Measurements from ENCODE around the gene CALM1. TPM values are rescaled to one million over a fixed set of nuclear protein-coding genes. Genes with fewer than 3 reads are reported as not detected.

Gene CALM1
- total RNA-seq, 3 donors from 2014 or later (not counting 1 experiment from before 2014, with no cell fraction given) = 868 to 1,074 (median 907) TPM

DNA sequence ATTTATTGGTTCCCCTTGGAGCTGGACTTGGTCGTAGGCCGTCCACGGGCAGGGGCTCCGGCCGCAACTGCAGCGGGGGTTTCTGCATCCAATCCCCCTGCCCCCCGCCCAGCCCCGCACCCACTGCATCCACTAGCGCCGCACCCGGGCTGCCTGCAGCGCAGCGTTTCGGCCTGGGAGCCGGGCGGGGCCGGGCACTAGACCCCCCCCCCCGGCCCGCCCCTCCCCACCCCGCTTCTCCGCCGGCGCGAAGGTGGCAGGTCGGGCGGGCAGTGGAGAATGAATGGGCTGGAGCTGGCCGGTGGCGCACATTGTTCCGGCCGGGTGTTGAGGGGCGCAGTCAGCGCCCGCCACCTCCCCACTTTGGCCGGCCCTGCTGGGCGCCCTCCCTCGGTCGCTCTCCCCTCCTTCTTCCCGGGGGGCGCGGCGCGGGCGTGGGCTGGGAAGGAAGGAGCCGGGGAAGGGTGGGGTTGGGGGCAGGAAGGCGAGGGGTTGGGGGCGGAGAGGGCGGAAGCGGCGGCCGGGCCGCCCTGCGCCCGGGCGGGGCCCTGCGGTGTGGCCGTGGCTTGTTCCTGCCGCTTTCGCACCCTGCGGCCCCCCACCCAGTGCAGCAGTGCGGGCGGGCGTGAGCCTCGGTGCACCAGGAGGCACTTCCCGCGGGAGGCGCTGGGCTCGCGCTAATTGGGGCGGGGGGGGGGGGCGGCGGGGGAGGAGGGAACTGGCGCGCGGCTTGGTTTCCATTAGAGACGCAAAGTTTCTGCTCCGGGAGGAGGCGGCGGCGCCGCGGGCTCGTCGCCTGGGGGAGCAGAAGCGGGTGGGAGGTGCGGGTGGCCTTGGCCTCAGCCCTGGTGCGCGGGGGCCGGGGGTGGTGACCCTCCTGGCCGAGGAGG, 841 bp downstream of the CALM1 start:
- intact Hi-C loops (cut with micrococcal nuclease) = loop anchor here (2.0 to 10.0 kb wide), 5 partner anchors 65 to 981 kb away; partner anchors contain the start of genes FOXN3, NRDE2 and TDP1
- DNase-seq (peak; percentile 77 to 78), ATAC-seq (peak; percentile 33 to 50 (median 49))
- TF ChIP-seq, protein P1, sequence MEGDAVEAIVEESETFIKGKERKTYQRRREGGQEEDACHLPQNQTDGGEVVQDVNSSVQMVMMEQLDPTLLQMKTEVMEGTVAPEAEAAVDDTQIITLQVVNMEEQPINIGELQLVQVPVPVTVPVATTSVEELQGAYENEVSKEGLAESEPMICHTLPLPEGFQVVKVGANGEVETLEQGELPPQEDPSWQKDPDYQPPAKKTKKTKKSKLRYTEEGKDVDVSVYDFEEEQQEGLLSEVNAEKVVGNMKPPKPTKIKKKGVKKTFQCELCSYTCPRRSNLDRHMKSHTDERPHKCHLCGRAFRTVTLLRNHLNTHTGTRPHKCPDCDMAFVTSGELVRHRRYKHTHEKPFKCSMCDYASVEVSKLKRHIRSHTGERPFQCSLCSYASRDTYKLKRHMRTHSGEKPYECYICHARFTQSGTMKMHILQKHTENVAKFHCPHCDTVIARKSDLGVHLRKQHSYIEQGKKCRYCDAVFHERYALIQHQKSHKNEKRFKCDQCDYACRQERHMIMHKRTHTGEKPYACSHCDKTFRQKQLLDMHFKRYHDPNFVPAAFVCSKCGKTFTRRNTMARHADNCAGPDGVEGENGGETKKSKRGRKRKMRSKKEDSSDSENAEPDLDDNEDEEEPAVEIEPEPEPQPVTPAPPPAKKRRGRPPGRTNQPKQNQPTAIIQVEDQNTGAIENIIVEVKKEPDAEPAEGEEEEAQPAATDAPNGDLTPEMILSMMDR (IDR thresholded peaks at IDR 0.05) = no peak
- H3K27ac Mint-ChIP-seq = peak overlapping the region; percentile 95 to 96
- H3K9me3 Mint-ChIP-seq = no peaks in the 10 kb centered on the region
- peak overlapping the region; percentile 91 for H3K4me3 Mint-ChIP-seq
- peaks cover 28% of the 10 kb centered on the region for H3K36me3 ChIP-seq (ENCODE audit: control insufficient read depth, insufficient read depth, low read length)
- H3K4me3 ChIP-seq (ENCODE audit: low read length) = peak overlapping the region; percentile 56
- no peaks in the 10 kb centered on the region for H3K27me3 ChIP-seq (ENCODE audit: control insufficient read depth, insufficient read depth, low read length)
- peak overlapping the region; percentile 94 for H3K27ac ChIP-seq (ENCODE audit: low read length)
- H3K27me3 Mint-ChIP-seq (ENCODE audit: low read depth in 2 of 2) = no peaks in the 10 kb centered on the region
- WGBS (ENCODE audit: insufficient coverage) = under 1% methylated on average over 70 of the region's 89 CpGs
- no peaks in the 10 kb centered on the region for H3K9me3 ChIP-seq (ENCODE audit: control insufficient read depth, insufficient read depth, low read length)
- H3K36me3 Mint-ChIP-seq = peaks cover 23% of the 10 kb centered on the region
- peaks cover 45 to 48% of the 10 kb centered on the region in 2 donors for H3K4me1 Mint-ChIP-seq
- H3K4me1 ChIP-seq (ENCODE audit: control insufficient read depth, insufficient read depth, low read length) = peaks cover 43% of the 10 kb centered on the region

DNA sequence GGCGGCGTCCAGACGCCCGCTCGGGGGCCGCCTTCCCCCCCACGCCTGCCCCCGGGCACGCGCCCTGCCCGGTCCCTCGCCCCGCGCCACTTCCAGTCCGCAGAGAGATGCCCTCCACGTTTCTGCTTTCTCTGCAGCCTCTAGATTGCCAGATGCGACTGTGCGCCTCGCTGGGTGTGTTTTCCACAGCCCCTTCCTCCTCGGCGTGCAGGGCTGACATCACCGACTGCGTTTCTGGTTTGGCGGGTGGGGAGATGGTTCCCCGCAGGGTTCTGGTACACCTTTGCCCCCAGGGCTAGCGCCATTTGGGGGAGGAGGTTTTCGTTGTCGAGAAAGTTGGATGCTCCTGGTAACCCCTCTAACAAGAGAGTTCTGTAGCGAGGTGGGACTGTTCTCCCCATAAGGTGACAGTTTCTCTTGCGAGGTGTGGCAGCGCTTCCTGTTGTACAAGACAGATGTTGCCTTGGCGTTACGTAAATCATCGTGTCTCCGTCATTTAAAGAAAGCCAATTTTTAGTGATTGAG, 1.5 kb downstream of the CALM1 start:
- Mint-ChIP-seq H3K9me3 (no peaks in the 10 kb centered on the region), H3K4me1 (peaks cover 52 to 55% of the 10 kb centered on the region in 2 donors), H3K36me3 (peaks cover 30% of the 10 kb centered on the region), H3K27ac (peak overlapping the region; percentile 95 to 96), H3K27me3 (ENCODE audit: low read depth in 2 of 2) (no peaks in the 10 kb centered on the region), H3K4me3 (peak overlapping the region; percentile 91)
- Histone ChIP-seq H3K4me3 (ENCODE audit: low read length) (peak overlapping the region; percentile 56), H3K36me3 (ENCODE audit: control insufficient read depth, insufficient read depth, low read length) (peaks cover 36% of the 10 kb centered on the region), H3K4me1 (ENCODE audit: control insufficient read depth, insufficient read depth, low read length) (peaks cover 47% of the 10 kb centered on the region), H3K27ac (ENCODE audit: low read length) (peak overlapping the region; percentile 94), H3K27me3 (ENCODE audit: control insufficient read depth, insufficient read depth, low read length) (no peaks in the 10 kb centered on the region), H3K9me3 (ENCODE audit: control insufficient read depth, insufficient read depth, low read length) (no peaks in the 10 kb centered on the region)
- ATAC-seq (peak; percentile 28 to 48 (median 32)), DNase-seq (peak; percentile 67 to 85)
- TF ChIP-seq, protein P1 (IDR thresholded peaks at IDR 0.05) = no peak
- intact Hi-C loops (cut with micrococcal nuclease) = loop anchor here (2.0 to 10.0 kb wide), 5 partner anchors 66 to 982 kb away; partner anchors contain the start of genes FOXN3, NRDE2 and TDP1
- under 1% methylated on average over 35 of the region's 35 CpGs for WGBS (ENCODE audit: insufficient coverage)

DNA sequence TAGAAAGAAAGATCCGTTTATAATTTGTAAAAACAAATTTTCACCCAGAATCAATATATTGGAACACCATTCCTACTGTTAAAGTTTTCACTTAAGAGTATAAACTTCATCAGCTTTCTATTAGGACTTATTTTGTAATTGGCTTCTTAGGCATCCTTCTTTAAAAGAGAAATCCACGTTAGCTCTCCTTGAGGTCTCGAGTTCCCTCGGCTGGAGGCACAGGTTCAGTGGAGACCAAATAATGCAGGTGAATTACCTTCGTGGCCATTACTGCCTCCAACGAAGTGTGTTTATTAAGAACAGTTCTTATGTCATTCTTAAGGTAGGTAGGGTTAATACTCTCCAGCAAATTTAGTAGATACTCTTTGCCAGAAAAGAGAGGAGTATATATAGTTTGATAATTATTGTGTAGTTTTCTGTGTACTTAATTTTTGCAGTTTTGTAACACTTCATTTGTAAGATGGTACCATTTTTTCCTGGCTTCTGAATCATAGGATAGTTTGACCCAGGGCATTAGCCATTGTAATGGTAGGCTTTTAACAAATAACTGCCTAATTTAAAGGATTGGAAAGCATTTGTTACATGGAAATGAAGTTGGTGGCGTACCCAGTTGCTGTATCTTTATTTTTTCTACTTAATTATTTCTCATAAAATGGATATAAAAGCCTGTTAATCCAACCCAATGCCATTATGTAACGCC, 2.2 kb downstream of the CALM1 start:
- no peak for DNase-seq
- H3K36me3 ChIP-seq (ENCODE audit: control insufficient read depth, insufficient read depth, low read length) = peaks cover 42% of the 10 kb centered on the region
- H3K27ac Mint-ChIP-seq = peak overlapping the region; percentile 95 to 96
- intact Hi-C loops (cut with micrococcal nuclease) = loop anchor here (1.0 to 10.0 kb wide), 7 partner anchors 16 to 982 kb away; partner anchors contain the start of genes FOXN3, NRDE2 and TDP1
- H3K27me3 ChIP-seq (ENCODE audit: control insufficient read depth, insufficient read depth, low read length) = no peaks in the 10 kb centered on the region
- peak overlapping the region; percentile 91 for H3K4me3 Mint-ChIP-seq
- no peaks in the 10 kb centered on the region for H3K27me3 Mint-ChIP-seq (ENCODE audit: low read depth in 2 of 2)
- peaks cover 47% of the 10 kb centered on the region for H3K4me1 ChIP-seq (ENCODE audit: control insufficient read depth, insufficient read depth, low read length)
- no peaks in the 10 kb centered on the region for H3K9me3 Mint-ChIP-seq
- WGBS (ENCODE audit: insufficient coverage) = 17% methylated on average over 7 of the region's 8 CpGs
- H3K9me3 ChIP-seq (ENCODE audit: control insufficient read depth, insufficient read depth, low read length) = no peaks in the 10 kb centered on the region
- H3K36me3 Mint-ChIP-seq = peaks cover 36% of the 10 kb centered on the region
- H3K4me1 Mint-ChIP-seq = peaks cover 58 to 62% of the 10 kb centered on the region in 2 donors
- no peak for ATAC-seq
- H3K4me3 ChIP-seq (ENCODE audit: low read length) = peak overlapping the region; percentile 56
- TF ChIP-seq, protein P1 (IDR thresholded peaks at IDR 0.05) = no peak
- H3K27ac ChIP-seq (ENCODE audit: low read length) = peak overlapping the region; percentile 94

All from natural killer cell (primary cell).